ENCODE measurements around the gene MROH8.
"Not testable (repeated sequence)": the region's sequence is repeated elsewhere in the genome, so short reads cannot be mapped to it uniquely, and the experiment has no call there.

Gene MROH8

GRCh38 chr20:37154684-37155298 lies 24.6 kb downstream of the MROH8 start:
- no peak for DNase-seq (ENCODE audit: low read depth, low spot score)

DNA sequence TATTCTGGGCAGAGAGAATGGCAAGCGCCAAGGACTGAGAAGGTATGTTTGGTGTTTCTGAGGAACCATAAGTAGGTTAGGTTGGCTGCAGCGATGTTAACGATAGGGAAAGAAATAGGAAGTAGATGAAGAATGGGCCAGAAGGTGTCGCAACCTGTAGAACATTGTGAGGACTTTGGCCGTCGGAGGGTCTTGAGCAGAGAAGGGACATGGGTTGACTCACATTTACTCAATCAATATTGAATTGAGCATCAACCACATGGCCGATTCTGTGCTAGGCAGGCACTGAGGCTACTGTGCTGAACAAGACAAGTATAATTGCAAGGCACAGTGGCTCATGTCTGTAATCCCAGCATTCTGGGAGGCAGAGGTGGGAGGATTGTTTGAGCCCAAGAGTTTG lies 27.1 kb downstream of the MROH8 start:
- no peak for DNase-seq (ENCODE audit: low read depth, low spot score)

GRCh38 chr20:37151529-37151928 lies 27.8 kb downstream of the MROH8 start:
- no peak for DNase-seq (ENCODE audit: low read depth, low spot score)

DNA sequence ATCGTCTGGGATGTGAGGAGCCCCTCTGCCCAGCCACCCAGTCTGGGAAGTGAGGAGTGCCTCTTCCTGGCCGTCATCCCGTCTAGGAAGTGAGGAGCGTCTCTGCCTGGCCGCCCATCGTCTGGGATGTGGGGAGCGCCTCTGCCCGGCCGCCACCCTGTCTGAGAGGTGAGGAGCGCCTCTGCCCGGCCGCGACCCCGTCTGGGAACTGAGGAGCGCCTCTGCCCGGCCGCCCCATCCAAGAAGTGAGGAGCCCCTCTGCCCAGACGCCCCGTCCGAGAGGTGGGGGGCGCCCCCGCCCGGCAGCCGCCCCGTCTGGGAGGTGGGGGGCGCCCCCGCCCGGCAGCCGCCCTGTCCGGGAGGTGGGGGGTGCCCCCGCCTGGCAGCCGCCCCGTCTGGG lies 28.5 kb downstream of the MROH8 start:
- not testable (repeated sequence) for DNase-seq (ENCODE audit: low read depth, low spot score)

- DNase-seq (ENCODE audit: low read depth, low spot score) = no peak
Measured at GRCh38 chr20:37147250-37147649, 32.1 kb downstream of the MROH8 start.

- no peak for DNase-seq (ENCODE audit: low read depth, low spot score)
Measured at GRCh38 chr20:37144856-37145404, 34.4 kb downstream of the MROH8 start.

- no peak for DNase-seq (ENCODE audit: low read depth, low spot score)
Measured at GRCh38 chr20:37142708-37143107, 36.6 kb downstream of the MROH8 start.

DNA sequence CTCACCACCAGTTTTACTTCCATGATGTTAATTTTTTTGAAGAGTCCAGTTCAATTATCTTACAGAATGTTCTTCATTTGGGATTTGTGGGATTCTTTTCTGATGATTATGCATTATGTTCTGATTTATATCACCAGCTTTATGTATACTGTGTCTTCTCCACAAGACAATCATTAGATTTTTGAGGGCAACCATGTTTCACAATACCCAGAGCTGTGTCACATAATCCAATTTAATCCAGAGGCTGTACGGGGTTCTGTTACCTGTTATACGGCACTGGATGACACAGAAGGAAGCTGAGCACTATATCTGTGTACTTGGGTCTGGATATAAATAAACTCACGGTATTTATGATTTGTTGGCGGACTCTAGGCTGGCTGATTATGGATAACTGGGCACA lies 41.8 kb downstream of the MROH8 start:
- DNase-seq (ENCODE audit: low read depth, low spot score) = no peak

- DNase-seq (ENCODE audit: low read depth, low spot score) = no peak
Measured at GRCh38 chr20:37133952-37134351, 45.4 kb downstream of the MROH8 start.

- DNase-seq (ENCODE audit: low read depth, low spot score) = no peak
Measured at GRCh38 chr20:37131486-37131885, 47.9 kb downstream of the MROH8 start.

- no peak for DNase-seq (ENCODE audit: low read depth, low spot score)
Measured at GRCh38 chr20:37128803-37129202, 50.5 kb downstream of the MROH8 start.

DNA sequence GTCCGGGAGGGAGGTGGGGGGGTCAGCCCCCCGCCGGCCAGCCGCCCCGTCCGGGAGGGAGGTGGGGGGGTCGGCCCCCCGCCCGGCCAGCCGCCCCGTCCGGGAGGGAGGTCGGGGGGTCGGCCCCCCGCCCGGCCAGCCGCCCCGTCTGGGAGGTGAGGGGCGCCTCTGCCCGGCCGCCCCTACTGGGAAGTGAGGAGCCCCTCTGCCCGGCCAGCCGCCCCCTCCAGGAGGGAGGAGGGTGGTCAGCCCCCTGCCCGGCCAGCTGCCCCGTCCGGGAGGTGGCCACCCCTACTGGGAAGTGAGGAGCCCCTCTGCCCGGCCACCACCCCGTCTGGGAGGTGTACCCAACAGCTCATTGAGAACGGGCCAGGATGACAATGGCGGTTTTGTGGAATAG lies 53.1 kb downstream of the MROH8 start:
- DNase-seq (ENCODE audit: low read depth, low spot score) = not testable (repeated sequence)

GRCh38 chr20:37123441-37123840 lies 55.9 kb downstream of the MROH8 start:
- DNase-seq (ENCODE audit: low read depth, low spot score) = no peak

GRCh38 chr20:37120497-37120896 lies 58.9 kb downstream of the MROH8 start:
- DNase-seq (ENCODE audit: low read depth, low spot score) = no peak

GRCh38 chr20:37119356-37120036 lies 59.9 kb downstream of the MROH8 start:
- no peak for DNase-seq (ENCODE audit: low read depth, low spot score)

- no peak for DNase-seq (ENCODE audit: low read depth, low spot score)
Measured at GRCh38 chr20:37114012-37114411, 65.3 kb downstream of the MROH8 start.

DNA sequence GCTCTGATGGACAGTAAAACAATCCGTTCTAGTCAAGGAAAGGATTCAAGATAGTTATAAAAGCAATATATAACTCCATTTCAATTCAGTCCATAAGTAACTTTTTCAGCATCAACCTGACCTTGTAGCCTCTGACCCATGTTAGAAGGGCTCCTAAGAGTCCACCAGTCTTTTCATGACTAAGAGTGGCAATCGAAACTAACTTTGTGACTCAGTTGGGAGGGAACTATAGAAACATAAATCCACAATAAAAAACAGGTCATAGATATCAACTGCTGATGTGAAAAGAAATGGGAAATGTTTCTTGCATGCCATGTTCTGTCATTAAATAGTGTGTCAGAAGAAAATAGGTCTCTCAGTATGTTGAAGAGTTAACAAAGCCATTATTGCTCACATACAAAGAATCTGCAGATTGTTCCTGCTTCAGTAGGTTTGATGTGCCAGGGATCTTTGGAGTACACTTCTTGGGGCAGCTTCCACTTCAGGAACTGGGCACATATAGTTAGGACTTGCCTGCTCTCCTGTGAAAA lies 67.4 kb downstream of the MROH8 start:
- DNase-seq (ENCODE audit: low read depth, low spot score) = no peak

DNA sequence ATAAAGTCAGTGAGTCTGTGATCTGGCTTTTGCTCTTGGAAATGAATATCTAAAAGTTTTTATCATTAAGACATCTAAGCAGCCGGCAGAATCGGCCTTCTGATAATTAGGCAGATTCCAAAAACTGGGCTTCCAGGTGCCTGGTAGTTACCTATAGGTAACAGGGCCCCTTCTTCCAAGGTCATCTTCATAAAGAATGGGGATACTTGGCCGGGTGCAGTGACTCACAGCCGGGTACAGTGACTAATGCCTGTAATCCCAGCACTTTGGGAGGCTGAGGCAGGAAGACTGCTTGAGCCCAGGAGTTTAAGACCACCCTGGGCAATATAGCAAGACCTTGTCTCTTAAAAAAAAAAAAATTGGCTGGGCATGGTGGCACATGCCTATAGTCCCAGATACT lies 70.7 kb downstream of the MROH8 start:
- DNase-seq (ENCODE audit: low read depth, low spot score) = no peak

DNA sequence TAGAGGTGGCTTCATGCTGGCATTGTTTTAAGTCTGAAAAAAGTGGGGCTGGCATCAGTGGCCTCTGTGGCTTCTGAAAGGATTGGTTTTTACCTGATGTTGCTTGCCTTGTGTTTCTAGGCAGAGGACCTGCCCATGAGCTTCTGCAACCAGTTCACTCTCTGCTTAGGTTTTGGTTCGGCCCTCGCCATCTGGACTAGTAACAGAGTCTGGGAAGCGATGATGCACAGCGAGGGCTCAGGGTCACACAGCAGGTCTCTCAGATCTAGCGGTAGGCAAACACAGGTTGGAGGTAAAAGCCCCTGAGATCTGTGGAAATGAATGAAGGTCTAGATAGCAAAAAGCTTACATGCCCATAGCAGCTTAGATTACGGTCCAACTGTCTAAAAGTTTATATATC lies 76.8 kb downstream of the MROH8 start:
- DNase-seq (ENCODE audit: low read depth, low spot score) = no peak

DNA sequence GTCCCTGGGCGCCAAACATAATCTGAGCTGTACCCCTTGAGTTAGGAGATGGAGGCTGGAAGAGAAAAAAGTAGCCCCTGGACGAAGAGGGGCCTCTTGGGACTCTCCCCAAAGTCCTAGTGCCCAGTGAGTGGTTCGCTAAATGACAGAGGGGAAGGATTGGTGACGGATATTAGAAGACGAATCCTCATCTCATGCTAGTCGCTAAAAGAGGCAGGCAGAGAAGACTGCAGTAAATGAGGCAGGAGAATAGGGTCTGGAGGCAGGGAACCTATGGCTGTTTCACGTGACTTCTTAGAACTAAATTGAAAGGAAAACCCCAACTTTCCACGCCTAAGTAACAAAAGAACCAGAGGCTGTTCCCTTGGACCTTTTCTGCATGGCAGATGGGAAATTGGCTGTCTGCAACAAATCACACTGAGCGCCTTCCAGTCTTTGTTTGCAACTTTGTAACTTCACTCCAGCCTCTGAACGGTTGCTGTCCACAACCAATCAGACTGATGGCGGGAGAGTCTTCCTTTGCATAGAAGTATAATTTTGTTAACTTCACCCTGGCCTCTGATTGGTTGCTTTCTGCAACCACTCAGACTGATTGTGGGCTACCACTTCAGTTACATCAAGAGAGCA lies 82.8 kb downstream of the MROH8 start:
- no peak for DNase-seq (ENCODE audit: low read depth, low spot score)

- DNase-seq (ENCODE audit: low read depth, low spot score) = peak; percentile 80
Measured at GRCh38 chr20:37095599-37096414, 83.5 kb downstream of the MROH8 start, which contains the start of gene RBL1. Gene RBL1 (minus strand): TSS chr20:37095997. CDS start chr20:37095928, 69 bp downstream.
